Neural cell (in vitro differentiated cells): Measurements from ENCODE around the gene ASCC1.

Experiments used
- EP300 ChIP-seq: fragments of 450-650 bp; conservative IDR thresholded peaks from 2 replicates; pipeline ENCODE4 v1.6.1; 2014; ENCODE audit warnings: antibody characterized with exemption, mild to moderate bottlenecking, moderate library complexity; ENCODE audit not compliant: poor library complexity, severe bottlenecking
- EZH2 ChIP-seq: fragments of 200-600, 300-800 bp; shearing (Covaris generic), sonication (generic); IDR thresholded peaks from 2 replicates; pipeline ENCODE4 v1.6.1; 2014; ENCODE audit warnings: antibody characterized with exemption, low read length, borderline replicate concordance, mild to moderate bottlenecking; ENCODE audit not compliant: insufficient read depth, poor library complexity, severe bottlenecking
- MXI1 ChIP-seq: fragments of 450-650 bp; conservative IDR thresholded peaks from 2 replicates; pipeline ENCODE4 v1.6.1; 2014; ENCODE audit warnings: antibody characterized with exemption, mild to moderate bottlenecking; ENCODE audit not compliant: poor library complexity, severe bottlenecking
- POLR2AphosphoS5 ChIP-seq: IDR thresholded peaks from 2 replicates; pipeline ENCODE4 v1.6.1; 2012
- RAD21 ChIP-seq: fragments of 450-650 bp; conservative IDR thresholded peaks from 2 replicates; pipeline ENCODE4 v1.6.1; 2014; ENCODE audit warnings: antibody characterized with exemption, mild to moderate bottlenecking, moderate library complexity
- REST ChIP-seq: IDR thresholded peaks from 2 replicates; pipeline ENCODE4 v1.6.1; 2012; ENCODE audit warnings: borderline replicate concordance
- TAF1 ChIP-seq: IDR thresholded peaks from 2 replicates; pipeline ENCODE4 v1.6.1; 2012; ENCODE audit warnings: low read depth
- TF ChIP-seq, protein P1 (sequence below): fragments of 450-650 bp; IDR thresholded peaks from 2 replicates; pipeline ENCODE4 v1.5.1; 2014; ENCODE audit warnings: antibody characterized with exemption, mild to moderate bottlenecking, moderate library complexity; ENCODE audit not compliant: poor library complexity, severe bottlenecking

DNA sequence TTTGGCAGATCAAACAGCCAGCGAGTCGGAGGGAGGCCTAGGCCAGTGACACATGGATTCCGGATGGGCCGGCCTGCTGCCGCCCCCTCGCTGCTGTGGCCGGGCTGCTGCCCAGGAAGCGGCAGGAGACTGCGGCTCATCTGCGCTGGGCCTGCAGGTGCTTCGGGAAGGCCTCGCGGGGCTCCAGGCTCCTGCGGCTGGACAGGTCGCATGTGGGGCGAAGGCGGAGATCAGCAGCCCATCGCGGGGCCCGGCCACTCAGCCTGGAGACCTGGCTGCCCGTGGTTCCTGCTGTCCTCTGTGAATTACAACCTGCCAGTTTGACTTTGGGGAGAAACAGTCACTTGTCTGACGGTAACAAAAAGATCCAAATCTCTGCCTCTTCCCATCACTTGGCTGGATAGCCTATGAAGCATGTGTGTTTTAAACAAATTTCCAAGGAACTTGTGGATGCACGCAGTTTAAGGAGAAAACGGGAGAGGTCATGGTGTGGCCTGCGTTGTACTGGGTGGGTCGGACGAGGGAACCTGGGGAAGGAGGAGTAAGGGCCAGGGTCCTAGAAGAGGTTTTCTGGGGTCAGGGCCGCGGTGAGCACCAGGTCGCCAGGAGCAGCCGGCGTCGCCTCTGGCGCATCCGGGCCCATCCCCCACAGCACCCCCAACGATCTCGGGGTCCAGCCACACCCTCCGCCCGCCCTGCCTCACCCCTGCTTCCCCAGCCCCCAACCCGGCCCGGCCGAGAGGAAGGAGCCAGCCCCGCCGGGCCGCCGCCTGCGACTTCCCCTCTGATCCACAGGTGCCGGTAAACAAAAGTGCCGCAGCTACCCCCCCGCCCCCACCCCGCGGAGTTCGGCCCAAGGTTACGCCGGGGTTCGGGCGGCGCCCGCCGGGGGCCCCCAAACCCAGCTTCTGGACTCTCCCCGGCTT lies 129.3 kb downstream of the ASCC1 start:
- TF ChIP-seq, protein P1, sequence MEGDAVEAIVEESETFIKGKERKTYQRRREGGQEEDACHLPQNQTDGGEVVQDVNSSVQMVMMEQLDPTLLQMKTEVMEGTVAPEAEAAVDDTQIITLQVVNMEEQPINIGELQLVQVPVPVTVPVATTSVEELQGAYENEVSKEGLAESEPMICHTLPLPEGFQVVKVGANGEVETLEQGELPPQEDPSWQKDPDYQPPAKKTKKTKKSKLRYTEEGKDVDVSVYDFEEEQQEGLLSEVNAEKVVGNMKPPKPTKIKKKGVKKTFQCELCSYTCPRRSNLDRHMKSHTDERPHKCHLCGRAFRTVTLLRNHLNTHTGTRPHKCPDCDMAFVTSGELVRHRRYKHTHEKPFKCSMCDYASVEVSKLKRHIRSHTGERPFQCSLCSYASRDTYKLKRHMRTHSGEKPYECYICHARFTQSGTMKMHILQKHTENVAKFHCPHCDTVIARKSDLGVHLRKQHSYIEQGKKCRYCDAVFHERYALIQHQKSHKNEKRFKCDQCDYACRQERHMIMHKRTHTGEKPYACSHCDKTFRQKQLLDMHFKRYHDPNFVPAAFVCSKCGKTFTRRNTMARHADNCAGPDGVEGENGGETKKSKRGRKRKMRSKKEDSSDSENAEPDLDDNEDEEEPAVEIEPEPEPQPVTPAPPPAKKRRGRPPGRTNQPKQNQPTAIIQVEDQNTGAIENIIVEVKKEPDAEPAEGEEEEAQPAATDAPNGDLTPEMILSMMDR: no peak
- no peak for TF ChIP-seq EZH2
- no peak for TF ChIP-seq MXI1
- no peak for TF ChIP-seq REST
- no peak for TF ChIP-seq POLR2AphosphoS5
- TF ChIP-seq EP300: no peak
- no peak for TF ChIP-seq TAF1
- no peak for TF ChIP-seq RAD21
